RWPE1 (cell line): ENCODE measurements around the gene MAP3K4.

ENCODE experiments used
- CTCF ChIA-PET: fragments of 350-600 bp; sonication (Branson Sonifier 250); formaldehyde crosslinking; extraction: SDS; loops from one replicate; lab custom pipeline; 2021; lab: Yijun Ruan, JAX
- POLR2A ChIA-PET: fragments of 400-600 bp; formaldehyde crosslinking; extraction: SDS; loops from one replicate; lab custom pipeline; 2020; ENCODE audit warnings: antibody characterized with exemption; ENCODE audit not compliant: low non-redundant PET; lab: Yijun Ruan, JAX
- DNase-seq: peaks from one replicate; pipeline ENCODE4 v3.0.0; 2012; ENCODE audit warnings: low spot score
- H3K27ac ChIP-seq: fragments of 450-650 bp; 2 replicates; pipeline ENCODE4 v1.5.1; 2017
- TF ChIP-seq, protein P1 (sequence below): fragments of 450-650 bp; conservative IDR thresholded peaks from 2 replicates; pipeline ENCODE4 v1.5.1; 2017; ENCODE audit warnings: low read depth, mild to moderate bottlenecking

MAP3K4 gene, protein sequence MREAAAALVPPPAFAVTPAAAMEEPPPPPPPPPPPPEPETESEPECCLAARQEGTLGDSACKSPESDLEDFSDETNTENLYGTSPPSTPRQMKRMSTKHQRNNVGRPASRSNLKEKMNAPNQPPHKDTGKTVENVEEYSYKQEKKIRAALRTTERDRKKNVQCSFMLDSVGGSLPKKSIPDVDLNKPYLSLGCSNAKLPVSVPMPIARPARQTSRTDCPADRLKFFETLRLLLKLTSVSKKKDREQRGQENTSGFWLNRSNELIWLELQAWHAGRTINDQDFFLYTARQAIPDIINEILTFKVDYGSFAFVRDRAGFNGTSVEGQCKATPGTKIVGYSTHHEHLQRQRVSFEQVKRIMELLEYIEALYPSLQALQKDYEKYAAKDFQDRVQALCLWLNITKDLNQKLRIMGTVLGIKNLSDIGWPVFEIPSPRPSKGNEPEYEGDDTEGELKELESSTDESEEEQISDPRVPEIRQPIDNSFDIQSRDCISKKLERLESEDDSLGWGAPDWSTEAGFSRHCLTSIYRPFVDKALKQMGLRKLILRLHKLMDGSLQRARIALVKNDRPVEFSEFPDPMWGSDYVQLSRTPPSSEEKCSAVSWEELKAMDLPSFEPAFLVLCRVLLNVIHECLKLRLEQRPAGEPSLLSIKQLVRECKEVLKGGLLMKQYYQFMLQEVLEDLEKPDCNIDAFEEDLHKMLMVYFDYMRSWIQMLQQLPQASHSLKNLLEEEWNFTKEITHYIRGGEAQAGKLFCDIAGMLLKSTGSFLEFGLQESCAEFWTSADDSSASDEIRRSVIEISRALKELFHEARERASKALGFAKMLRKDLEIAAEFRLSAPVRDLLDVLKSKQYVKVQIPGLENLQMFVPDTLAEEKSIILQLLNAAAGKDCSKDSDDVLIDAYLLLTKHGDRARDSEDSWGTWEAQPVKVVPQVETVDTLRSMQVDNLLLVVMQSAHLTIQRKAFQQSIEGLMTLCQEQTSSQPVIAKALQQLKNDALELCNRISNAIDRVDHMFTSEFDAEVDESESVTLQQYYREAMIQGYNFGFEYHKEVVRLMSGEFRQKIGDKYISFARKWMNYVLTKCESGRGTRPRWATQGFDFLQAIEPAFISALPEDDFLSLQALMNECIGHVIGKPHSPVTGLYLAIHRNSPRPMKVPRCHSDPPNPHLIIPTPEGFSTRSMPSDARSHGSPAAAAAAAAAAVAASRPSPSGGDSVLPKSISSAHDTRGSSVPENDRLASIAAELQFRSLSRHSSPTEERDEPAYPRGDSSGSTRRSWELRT (N-terminal part only)

DNA sequence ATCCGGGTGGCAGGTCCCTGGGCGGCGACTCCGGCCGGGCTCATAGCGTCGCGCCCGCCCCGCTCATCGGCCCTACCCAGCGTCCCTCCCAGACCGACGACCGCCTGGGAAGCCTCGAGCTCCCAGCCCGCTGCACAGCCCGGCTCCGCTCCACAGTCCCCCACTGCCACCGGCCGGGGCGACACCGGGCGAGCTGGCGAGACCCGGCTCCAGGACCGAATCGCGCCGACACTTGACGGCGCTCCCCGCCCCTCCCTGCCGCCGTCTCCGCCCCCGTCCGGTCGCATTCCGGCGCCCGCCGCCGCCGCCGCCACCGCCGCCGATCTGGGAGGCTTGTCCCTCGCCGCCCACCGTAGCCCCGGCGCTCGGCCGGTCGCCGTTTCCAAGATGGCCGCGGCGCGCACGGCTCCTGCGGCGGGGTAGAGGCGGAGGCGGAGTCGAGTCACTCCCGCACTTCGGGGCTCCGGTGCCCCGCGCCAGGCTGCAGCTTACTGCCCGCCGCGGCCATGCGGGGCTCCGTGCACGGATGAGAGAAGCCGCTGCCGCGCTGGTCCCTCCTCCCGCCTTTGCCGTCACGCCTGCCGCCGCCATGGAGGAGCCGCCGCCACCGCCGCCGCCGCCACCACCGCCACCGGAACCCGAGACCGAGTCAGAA lies at the start of gene MAP3K4:
Gene MAP3K4 (plus strand): TSS at position 364 of the 655 bp plus-strand sequence. CDS start 163 bp downstream, at position 527.
- CTCF ChIA-PET, result interaction anchor here (0.5 to 2.1 kb wide), 4 partner anchors 31 to 60 kb away, joined by 3 to 30 read pairs (median 4); no protein-coding TSS in a partner anchor
- peak; percentile 58 for DNase-seq
- peak within 1 kb of the TSS; percentile 96 for H3K27ac ChIP-seq
- TF ChIP-seq, protein P1, sequence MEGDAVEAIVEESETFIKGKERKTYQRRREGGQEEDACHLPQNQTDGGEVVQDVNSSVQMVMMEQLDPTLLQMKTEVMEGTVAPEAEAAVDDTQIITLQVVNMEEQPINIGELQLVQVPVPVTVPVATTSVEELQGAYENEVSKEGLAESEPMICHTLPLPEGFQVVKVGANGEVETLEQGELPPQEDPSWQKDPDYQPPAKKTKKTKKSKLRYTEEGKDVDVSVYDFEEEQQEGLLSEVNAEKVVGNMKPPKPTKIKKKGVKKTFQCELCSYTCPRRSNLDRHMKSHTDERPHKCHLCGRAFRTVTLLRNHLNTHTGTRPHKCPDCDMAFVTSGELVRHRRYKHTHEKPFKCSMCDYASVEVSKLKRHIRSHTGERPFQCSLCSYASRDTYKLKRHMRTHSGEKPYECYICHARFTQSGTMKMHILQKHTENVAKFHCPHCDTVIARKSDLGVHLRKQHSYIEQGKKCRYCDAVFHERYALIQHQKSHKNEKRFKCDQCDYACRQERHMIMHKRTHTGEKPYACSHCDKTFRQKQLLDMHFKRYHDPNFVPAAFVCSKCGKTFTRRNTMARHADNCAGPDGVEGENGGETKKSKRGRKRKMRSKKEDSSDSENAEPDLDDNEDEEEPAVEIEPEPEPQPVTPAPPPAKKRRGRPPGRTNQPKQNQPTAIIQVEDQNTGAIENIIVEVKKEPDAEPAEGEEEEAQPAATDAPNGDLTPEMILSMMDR, result no peak
- POLR2A ChIA-PET, result interaction anchor here (0.9 kb wide), 1 partner anchor 41 kb away, joined by 3 read pairs; no protein-coding TSS in a partner anchor

DNA sequence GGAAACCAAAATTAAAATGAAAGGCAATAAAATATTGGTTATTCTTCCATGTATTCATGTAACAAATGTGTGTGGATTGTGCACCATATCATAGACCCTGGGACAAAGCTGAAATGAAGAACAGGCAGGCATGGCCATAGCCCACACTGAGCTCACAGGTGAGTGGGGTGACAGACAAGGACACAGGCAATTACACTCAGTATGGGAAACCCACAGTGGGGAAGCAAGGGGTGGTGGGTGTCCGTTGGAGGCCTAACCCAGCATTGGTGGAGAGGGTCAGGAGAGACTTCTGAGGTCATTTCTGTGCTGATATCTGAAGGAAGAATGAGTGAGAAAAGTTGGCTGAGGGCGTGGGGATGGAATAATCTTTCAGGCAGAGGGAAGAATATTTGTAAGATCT lies 47.6 kb upstream of the MAP3K4 start:
- no peak for DNase-seq
- CTCF ChIA-PET, result no interaction called here
- TF ChIP-seq, protein P1, result no peak
- no peak overlapping the region for H3K27ac ChIP-seq
- POLR2A ChIA-PET, result no interaction called here

DNA sequence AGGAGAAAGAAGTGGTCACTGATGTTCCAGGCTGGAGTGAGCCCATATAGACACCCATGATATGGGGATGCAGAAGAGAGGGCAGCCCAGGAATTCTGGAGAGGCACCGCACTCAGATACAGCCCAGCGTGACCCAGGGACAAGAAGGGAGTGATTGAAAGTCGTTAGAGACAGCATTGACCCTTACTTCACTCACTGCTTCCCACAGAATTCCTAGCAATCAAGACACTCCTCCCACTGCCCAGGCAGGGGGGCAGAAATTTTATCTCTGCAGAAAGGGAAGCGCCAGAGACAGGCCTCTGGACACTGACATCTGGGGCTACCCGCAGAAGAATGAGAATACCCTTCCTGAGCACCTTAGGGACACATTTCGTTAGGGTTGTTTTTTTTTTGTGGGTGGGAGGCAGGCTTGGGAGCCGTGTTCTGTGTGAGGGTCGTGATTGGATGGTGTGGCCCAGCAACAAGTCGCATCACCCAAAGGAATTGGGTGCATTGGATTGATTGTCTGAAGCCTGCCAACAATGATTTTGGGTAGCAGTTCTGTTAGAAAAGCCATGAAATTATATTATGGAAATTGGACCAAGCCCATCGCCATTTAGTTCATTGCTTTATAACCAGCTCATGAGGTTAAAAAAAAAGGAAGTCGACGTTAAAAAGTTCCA lies 45.9 kb upstream of the MAP3K4 start:
- DNase-seq, result no peak
- CTCF ChIA-PET, result no interaction called here
- TF ChIP-seq, protein P1, result no peak
- no peak overlapping the region for H3K27ac ChIP-seq
- POLR2A ChIA-PET, result no interaction called here

- CTCF ChIA-PET, result interaction anchor here (0.6 to 1.1 kb wide), 6 partner anchors 19 to 876 kb away, joined by 3 to 7 read pairs (median 4); no protein-coding TSS in a partner anchor
- POLR2A ChIA-PET, result no interaction called here
Measured at GRCh38 chr6:160949531-160949930, 42.0 kb upstream of the MAP3K4 start.

DNA sequence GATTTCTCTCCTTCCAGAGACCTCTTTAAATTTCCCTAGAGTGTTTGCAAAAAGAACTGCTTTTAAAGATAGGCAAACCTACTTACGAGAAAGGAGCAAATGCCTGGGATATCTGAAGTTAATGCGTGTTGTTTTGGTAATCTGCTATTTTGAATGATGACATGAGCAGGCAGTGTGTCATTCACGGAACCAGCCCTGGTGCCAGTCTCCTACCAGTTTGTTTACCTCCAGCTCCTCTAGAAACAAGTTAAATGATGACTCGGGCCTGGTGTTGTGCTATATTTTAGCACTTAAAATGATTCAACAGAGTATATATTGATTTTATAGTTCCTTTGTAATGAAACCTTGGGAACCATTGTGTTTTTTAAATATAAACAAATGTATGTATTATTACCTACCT lies 41.1 kb upstream of the MAP3K4 start:
- POLR2A ChIA-PET, result no interaction called here
- CTCF ChIA-PET, result interaction anchor here (0.7 kb wide), 1 partner anchor 858 kb away, joined by 3 read pairs; no protein-coding TSS in a partner anchor
- DNase-seq, result peak; percentile 85
- TF ChIP-seq, protein P1, result no peak
- H3K27ac ChIP-seq, result no peak overlapping the region

More at GRCh38 chr6:160949531-160949930, 42.0 kb upstream of the MAP3K4 start:
- peak; percentile 45 for DNase-seq
- TF ChIP-seq, protein P1, result no peak
- no peak overlapping the region for H3K27ac ChIP-seq
